Uterus (tissue), 4 donors: Measurements from ENCODE around the gene PDE5A. TPM values are rescaled to one million over a fixed set of nuclear protein-coding genes. Genes with fewer than 3 reads are reported as not detected.
A peak's percentile ranks its signal among the peaks of the same experiment; 100 is the strongest.

Source experiments
- DNase-seq, 2 donors: peaks; one replicate each; pipeline ENCODE4 v3.0.0-alpha.2; 2019 to 2020
- H3K27ac ChIP-seq, 2 donors: fragments of 200-600 bp; sonication (generic); 1 replicate in 1 of 2; 2 replicates in 1 of 2; pipeline ENCODE4 v1.5.1; 2016 to 2018
- H3K27me3 ChIP-seq, 2 donors: fragments of 200-600 bp; sonication (generic); one replicate each; pipeline ENCODE4 v1.5.1; 2018 to 2019; ENCODE audit warnings: control low read depth in 1 of 2
- H3K36me3 ChIP-seq, 2 donors: fragments of 200-600 bp; sonication (generic); one replicate each; pipeline ENCODE4 v1.5.1; 2019; ENCODE audit warnings: control low read depth in 1 of 2
- H3K4me1 ChIP-seq, 2 donors: fragments of 200-600 bp; sonication (generic); one replicate each; pipeline ENCODE4 v1.5.1; 2018 to 2019; ENCODE audit warnings: control low read depth in 1 of 2
- H3K4me3 ChIP-seq, 2 donors: fragments of 200-600 bp; sonication (generic); 1 replicate in 1 of 2; 2 replicates in 1 of 2; pipeline ENCODE4 v1.5.1; 2018 to 2019; ENCODE audit warnings: mild to moderate bottlenecking in 1 of 2
- H3K9me3 ChIP-seq, 2 donors: fragments of 200-600 bp; sonication (generic); one replicate each; pipeline ENCODE4 v1.5.1; 2019; ENCODE audit warnings: control low read depth in 1 of 2
- POLR2A ChIP-seq, 2 donors: fragments of 450-650 bp; IDR thresholded peaks; one replicate each; pipeline ENCODE4 v1.6.1; 2016; ENCODE audit warnings: antibody characterized with exemption in 2 of 2, mild to moderate bottlenecking in 1 of 2, moderate library complexity in 1 of 2
- intact Hi-C: fragments of 100-400 bp; cut with DNase I; formaldehyde crosslinking; loops from one replicate; pipeline ENCODE4 v1.15.1; 2023; ENCODE audit warnings: low total_unique reads
- total RNA-seq, 4 donors: library from RNA; depleted of rRNA in 3 of 4; stranded (reverse); fragments of >200 nt in 3 of 4; gene quantifications; one replicate each; pipeline versions ENCODE4 v1.1.0 to v1.2.4, GENCODE V29; 2014 to 2023
- TF ChIP-seq, protein P1 (sequence below), 4 experiments: fragments of 200-600 bp in 2 of 4; fragments of 450-650 bp in 2 of 4; sonication (generic) in 2 of 4; IDR thresholded peaks; one replicate each; pipeline ENCODE4 v1.5.1; 2016 to 2019; ENCODE audit warnings: antibody characterized with exemption in 4 of 4, mild to moderate bottlenecking in 2 of 4, moderate library complexity in 1 of 4
- donor health status: DM: yes; HTN: yes; CAD: no.

The PDE5A gene
- total RNA-seq, 4 donors from 2014 or later = 13.5 to 192 (median 84.2) TPM

DNA sequence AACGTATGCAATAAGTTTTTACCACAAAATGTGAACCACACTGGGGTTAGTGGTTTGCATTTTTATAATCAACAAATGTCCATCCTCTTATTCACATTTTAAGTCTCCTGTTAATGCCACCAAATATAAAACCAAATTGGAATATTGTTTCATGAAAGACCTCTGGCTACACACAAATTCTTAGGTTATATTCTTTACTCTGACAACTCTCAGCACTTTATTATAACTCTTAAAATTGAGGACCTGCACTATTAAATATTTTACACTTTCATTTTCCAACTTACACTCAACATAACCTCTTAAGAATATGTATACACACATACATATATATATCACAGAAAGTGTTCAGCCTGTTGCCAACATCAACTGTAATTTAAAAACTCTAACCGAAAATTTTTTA lies 2.8 kb downstream of the PDE5A start:
- H3K27ac ChIP-seq = peak overlapping the region in 1 of 2 donors; percentile 92
- intact Hi-C loops = no loop called here
- DNase-seq = no peak
- no peaks in the 10 kb centered on the region for H3K4me1 ChIP-seq
- no peak overlapping the region for H3K4me3 ChIP-seq
- TF ChIP-seq, protein P1, sequence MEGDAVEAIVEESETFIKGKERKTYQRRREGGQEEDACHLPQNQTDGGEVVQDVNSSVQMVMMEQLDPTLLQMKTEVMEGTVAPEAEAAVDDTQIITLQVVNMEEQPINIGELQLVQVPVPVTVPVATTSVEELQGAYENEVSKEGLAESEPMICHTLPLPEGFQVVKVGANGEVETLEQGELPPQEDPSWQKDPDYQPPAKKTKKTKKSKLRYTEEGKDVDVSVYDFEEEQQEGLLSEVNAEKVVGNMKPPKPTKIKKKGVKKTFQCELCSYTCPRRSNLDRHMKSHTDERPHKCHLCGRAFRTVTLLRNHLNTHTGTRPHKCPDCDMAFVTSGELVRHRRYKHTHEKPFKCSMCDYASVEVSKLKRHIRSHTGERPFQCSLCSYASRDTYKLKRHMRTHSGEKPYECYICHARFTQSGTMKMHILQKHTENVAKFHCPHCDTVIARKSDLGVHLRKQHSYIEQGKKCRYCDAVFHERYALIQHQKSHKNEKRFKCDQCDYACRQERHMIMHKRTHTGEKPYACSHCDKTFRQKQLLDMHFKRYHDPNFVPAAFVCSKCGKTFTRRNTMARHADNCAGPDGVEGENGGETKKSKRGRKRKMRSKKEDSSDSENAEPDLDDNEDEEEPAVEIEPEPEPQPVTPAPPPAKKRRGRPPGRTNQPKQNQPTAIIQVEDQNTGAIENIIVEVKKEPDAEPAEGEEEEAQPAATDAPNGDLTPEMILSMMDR (IDR thresholded peaks at IDR 0.05) = no peak
- no peak for TF ChIP-seq POLR2A (IDR thresholded peaks at IDR 0.05)
- H3K27me3 ChIP-seq = no peaks in the 10 kb centered on the region
- no peaks in the 10 kb centered on the region for H3K36me3 ChIP-seq
- H3K9me3 ChIP-seq = no peaks in the 10 kb centered on the region

DNA sequence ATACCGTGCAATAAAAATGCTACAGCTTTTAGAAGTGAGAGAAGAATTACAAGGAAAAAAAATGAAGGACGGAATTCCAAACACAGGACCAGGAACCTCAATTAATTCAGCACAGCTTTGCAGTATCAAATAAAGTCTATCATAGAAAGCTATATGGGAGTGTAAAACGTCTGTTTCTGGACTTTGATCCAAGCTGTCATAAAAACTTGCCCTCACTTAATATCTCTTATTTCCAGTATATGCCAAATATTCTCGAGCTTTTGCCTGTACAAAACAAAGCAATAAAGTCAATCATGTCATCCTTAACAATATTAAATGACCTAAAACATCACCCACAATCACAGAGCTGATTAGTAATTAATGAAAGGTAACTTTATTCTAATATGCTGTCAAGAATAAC lies 4.2 kb downstream of the PDE5A start:
- Histone ChIP-seq H3K4me3 (no peak overlapping the region), H3K27ac (peak overlapping the region in 1 of 2 donors; percentile 33), H3K36me3 (no peaks in the 10 kb centered on the region), H3K27me3 (no peaks in the 10 kb centered on the region), H3K4me1 (no peaks in the 10 kb centered on the region), H3K9me3 (no peaks in the 10 kb centered on the region)
- no peak for DNase-seq
- intact Hi-C loops = no loop called here
- TF ChIP-seq, protein P1 (IDR thresholded peaks at IDR 0.05) = no peak
- TF ChIP-seq POLR2A (IDR thresholded peaks at IDR 0.05) = no peak

DNA sequence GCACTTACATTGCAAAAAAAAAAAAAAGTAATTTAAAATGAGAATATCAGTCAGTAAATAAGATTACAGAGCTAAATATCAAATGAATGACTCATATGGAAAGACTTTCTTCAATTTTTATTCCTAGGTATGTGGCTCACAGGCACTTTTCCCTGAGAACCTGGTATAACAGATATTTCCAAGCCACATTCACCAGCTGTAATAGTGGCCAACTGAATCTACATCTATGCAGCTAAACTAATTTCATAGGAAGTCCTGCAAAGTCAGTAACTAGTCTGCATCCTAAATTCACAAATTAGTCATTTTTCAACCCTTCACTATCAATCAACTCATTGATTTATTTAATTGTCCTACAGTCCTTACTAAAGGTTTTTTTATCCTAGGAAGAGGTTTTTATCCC lies 5.6 kb downstream of the PDE5A start:
- no peak for DNase-seq
- H3K4me3 ChIP-seq = no peak overlapping the region
- H3K9me3 ChIP-seq = no peaks in the 10 kb centered on the region
- H3K36me3 ChIP-seq = no peaks in the 10 kb centered on the region
- TF ChIP-seq POLR2A (IDR thresholded peaks at IDR 0.05) = no peak
- TF ChIP-seq, protein P1 (IDR thresholded peaks at IDR 0.05) = no peak
- no peaks in the 10 kb centered on the region for H3K4me1 ChIP-seq
- intact Hi-C loops = no loop called here
- no peaks in the 10 kb centered on the region for H3K27me3 ChIP-seq
- peak overlapping the region in 1 of 2 donors; percentile 33 for H3K27ac ChIP-seq

DNA sequence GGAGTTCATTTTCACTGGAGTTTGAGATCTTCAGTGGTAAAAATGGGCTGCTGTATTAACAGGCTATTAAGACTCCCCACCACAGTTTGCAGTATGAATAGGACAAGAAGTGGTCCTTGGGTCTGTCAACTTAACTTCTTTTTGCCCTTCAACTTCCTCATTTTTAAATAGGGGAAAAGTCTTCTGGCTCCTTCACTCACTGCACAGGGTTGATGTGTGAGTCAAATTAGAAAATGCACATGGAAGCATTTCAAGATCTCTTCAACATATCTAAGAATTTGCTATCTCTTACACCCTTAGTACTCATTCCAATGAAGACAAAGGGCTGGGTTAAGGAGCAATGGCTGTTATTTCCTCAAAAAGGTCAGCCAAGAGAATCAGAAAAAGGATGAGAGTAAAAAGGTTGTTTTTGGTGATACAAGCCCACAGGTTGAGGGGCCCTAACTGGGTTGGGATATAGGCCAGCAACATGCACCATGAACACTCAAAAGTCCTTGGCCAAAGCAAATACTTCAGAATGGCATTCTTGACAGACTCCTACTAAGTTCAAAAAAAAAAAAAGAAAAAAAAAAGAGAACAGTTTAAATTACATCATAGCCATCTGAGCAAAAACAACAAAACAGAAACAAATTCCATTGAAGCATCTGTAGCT lies 13.4 kb downstream of the PDE5A start:
- no peaks in the 10 kb centered on the region for H3K4me1 ChIP-seq
- H3K9me3 ChIP-seq = no peaks in the 10 kb centered on the region
- no peak overlapping the region for H3K27ac ChIP-seq

DNA sequence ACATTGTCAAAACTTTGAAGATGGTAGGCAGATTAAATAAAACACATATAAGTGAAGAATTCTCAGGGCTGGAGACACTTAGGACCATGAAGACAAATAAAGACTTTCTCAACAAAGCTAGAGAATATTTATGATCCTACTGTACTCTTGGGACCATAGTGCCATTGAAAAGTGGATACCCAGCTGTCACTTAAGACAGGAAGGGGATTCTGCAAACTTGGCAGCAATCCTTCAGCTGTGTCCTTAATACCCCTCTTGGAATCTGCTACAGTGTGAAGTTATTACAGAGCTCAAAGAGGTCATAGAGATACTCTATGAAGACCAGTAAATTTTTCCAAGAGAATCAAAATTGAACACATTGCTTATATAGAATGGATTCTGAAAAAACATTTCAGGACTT lies 24.3 kb downstream of the PDE5A start:
- H3K9me3 ChIP-seq = no peaks in the 10 kb centered on the region
- intact Hi-C loops = no loop called here
- no peak for DNase-seq
- no peaks in the 10 kb centered on the region for H3K4me1 ChIP-seq
- no peaks in the 10 kb centered on the region for H3K27me3 ChIP-seq
- H3K27ac ChIP-seq = no peak overlapping the region
- no peak for TF ChIP-seq POLR2A (IDR thresholded peaks at IDR 0.05)
- TF ChIP-seq, protein P1 (IDR thresholded peaks at IDR 0.05) = no peak
- H3K36me3 ChIP-seq = no peaks in the 10 kb centered on the region
- H3K4me3 ChIP-seq = no peak overlapping the region

More for the DNA sequence above, 13.4 kb downstream of the PDE5A start:
- no peak for DNase-seq
- Histone ChIP-seq H3K4me3 (no peak overlapping the region), H3K27me3 (no peaks in the 10 kb centered on the region), H3K36me3 (no peaks in the 10 kb centered on the region)
- TF ChIP-seq POLR2A (IDR thresholded peaks at IDR 0.05) = no peak
- TF ChIP-seq, protein P1 (IDR thresholded peaks at IDR 0.05) = no peak
- intact Hi-C loops = no loop called here
